ENCODE measurements around the gene TF.

The TF gene

DNA sequence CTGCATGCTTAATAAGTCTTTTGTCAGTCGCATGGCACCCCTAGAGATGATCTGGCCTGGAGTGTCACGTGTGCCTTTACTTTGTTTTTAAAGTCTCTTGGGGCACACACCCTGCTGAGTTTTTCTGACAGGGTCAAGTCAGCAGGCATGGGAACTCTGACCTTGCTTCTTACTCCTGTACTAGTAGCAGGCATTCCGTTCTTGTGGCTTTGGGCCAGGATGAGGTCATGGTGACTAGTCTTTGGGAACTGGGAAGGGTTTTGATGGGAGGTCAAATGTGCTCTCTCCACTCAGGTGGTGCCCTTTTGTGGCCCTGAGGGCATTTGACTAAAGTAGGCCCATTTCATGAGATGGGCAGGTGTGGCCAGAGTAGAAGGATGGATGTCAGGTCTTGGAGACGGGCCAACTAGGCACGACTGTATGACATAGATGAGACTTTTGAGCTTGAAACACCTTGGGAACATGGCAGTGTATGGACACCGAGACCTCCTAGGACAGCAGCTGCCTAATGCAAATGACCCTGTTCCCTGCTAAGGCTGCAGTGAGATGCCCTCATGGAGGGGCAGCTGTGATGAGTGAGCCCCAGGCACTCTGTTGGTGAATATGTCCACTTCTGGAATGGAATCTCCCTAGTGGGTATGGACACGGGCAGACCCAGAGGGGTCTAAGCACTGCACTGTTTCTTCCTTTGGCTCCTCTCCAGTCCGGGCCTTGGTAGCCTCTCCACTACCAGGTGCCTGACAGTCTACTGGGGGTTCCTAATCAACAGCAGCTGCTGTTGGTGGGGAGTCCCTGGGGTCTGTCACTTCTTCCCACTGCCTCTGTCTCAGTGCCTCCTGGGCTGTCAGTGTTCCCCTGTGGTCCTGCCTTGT lies 75.8 kb downstream of the TF start:
- Histone ChIP-seq H3K36me3 (ENCODE audit: control insufficient read depth in 2 of 2, insufficient read depth in 1 of 2, low read length in 2 of 2) (peaks cover 13 to 88% of the 10 kb centered on the region in 2 experiments; a peak in 2 of 3 replicates), H3K27ac (ENCODE audit: extremely low read depth, low read depth, low read length) (no peak overlapping the region), H3K4me1 (ENCODE audit: control insufficient read depth, insufficient read depth, low read length) (no peaks in the 10 kb centered on the region), H3K9me3 (ENCODE audit: control insufficient read depth, insufficient read depth, low read depth, low read length) (no peaks in the 10 kb centered on the region), H3K4me3 (ENCODE audit: low read depth, low read length) (no peak overlapping the region)
- ChIA-PET POLR2A (no interaction called here), CTCF (interaction anchor here (0.7 to 5.8 kb wide), 3 partner anchors 73 to 390 kb away, joined by 4 to 45 read pairs (median 12); no protein-coding TSS in a partner anchor)
- TF ChIP-seq, protein P1, sequence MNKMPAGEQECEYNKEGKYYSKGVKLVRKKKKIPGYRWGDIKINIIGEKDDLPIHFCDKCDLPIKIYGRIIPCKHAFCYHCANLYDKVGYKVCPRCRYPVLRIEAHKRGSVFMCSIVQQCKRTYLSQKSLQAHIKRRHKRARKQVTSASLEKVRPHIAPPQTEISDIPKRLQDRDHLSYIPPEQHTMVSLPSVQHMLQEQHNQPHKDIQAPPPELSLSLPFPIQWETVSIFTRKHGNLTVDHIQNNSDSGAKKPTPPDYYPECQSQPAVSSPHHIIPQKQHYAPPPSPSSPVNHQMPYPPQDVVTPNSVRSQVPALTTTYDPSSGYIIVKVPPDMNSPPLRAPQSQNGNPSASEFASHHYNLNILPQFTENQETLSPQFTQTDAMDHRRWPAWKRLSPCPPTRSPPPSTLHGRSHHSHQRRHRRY (tag by site-specific recombination; IDR thresholded peaks at IDR 0.05): no peak
- TF ChIP-seq BCL11A (tag by site-specific recombination; IDR thresholded peaks at IDR 0.05; ENCODE audit: low read depth) (no peak), OSR2 (tag by site-specific recombination; IDR thresholded peaks at IDR 0.05) (0 out of 2 replicates have a peak, but pooled peaks have one; percentile 49), ZNF629 (tag by site-specific recombination; IDR thresholded peaks at IDR 0.05) (no peak), ZNF10 (tag by site-specific recombination; IDR thresholded peaks at IDR 0.05) (no peak)
- TF ChIP-seq, protein P2, sequence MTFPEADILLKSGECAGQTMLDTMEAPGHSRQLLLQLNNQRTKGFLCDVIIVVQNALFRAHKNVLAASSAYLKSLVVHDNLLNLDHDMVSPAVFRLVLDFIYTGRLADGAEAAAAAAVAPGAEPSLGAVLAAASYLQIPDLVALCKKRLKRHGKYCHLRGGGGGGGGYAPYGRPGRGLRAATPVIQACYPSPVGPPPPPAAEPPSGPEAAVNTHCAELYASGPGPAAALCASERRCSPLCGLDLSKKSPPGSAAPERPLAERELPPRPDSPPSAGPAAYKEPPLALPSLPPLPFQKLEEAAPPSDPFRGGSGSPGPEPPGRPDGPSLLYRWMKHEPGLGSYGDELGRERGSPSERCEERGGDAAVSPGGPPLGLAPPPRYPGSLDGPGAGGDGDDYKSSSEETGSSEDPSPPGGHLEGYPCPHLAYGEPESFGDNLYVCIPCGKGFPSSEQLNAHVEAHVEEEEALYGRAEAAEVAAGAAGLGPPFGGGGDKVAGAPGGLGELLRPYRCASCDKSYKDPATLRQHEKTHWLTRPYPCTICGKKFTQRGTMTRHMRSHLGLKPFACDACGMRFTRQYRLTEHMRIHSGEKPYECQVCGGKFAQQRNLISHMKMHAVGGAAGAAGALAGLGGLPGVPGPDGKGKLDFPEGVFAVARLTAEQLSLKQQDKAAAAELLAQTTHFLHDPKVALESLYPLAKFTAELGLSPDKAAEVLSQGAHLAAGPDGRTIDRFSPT (tag by site-specific recombination; IDR thresholded peaks at IDR 0.05): peak; percentile 42; the same call in 1 of the 2 replicates

DNA sequence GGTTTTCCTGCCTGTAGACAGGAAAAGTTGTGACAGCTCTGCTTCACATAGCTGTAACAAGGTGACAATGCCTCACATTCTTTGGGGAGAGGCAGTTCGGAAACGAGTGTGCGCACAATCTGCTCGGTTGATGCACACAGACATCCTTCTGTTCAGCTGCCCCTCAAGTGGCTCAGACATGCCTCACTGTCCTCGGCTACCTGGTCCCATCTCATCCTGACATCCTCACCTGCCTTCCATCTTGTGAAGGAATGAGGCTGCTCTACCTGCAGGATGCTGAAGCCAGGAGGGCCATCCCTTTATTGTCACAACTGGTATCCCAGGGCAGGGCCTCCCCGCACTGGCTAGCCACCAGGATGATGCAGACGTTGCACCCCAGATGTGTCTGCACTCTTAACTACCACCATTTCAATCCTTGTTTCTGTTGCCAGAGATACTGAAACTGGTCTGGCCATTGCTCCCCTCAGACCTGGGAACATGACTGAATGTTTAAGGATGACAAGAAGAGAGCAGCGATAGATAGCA lies 78.8 kb downstream of the TF start:
- POLR2A ChIA-PET: no interaction called here
- Histone ChIP-seq H3K27ac (ENCODE audit: extremely low read depth, low read depth, low read length) (no peak overlapping the region), H3K4me3 (ENCODE audit: low read depth, low read length) (no peak overlapping the region), H3K4me1 (ENCODE audit: control insufficient read depth, insufficient read depth, low read length) (no peaks in the 10 kb centered on the region), H3K9me3 (ENCODE audit: control insufficient read depth, insufficient read depth, low read depth, low read length) (no peaks in the 10 kb centered on the region), H3K36me3 (ENCODE audit: control insufficient read depth in 2 of 2, insufficient read depth in 1 of 2, low read length in 2 of 2) (peaks cover 7 to 69% of the 10 kb centered on the region in 2 experiments; a peak in 2 of 3 replicates)
- TF ChIP-seq ZNF132 (tag by site-specific recombination; IDR thresholded peaks at IDR 0.05; ENCODE audit: borderline replicate concordance): no peak
- CTCF ChIA-PET: no interaction called here

DNA sequence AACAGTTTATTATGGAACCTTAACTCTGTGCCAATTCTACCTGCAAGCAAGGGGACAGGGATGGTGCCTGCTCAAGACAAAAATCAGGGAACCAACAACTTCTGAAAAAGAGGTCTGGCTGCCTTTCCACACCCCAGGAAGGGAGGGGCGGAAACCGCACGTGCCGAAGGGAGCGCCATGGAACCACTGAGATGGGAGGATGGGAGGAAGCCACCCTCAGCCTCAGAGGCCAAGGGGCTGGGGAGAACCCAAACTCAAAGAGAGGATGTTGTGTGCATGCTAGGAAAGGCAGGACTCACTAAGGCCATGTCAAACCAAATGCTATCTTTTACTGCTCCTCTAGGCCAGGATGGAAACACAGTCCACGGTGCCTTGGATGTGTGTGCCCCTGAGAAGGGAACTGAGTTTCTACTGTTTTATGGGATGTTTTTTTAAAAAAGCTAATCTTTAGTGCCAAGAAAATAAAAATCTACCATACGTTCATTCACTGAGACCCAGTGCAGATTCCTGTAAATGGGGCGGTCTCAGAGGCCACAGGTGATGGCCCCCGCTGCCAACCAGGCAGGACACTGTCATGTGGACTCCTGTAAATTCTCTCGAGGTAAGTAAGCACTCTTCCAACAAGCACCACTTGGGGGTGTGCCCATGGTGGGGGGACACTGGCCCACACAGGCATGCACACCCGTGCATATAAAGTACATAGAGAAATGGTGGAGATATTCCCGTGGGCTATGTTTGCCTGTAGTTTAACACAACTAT lies 80.0 kb downstream of the TF start:
- Histone ChIP-seq H3K27ac (ENCODE audit: extremely low read depth, low read depth, low read length) (no peak overlapping the region), H3K36me3 (ENCODE audit: control insufficient read depth in 2 of 2, insufficient read depth in 1 of 2, low read length in 2 of 2) (peaks cover 0 to 57% of the 10 kb centered on the region in 2 experiments; a peak in 1 of 3 replicates), H3K4me1 (ENCODE audit: control insufficient read depth, insufficient read depth, low read length) (no peaks in the 10 kb centered on the region), H3K4me3 (ENCODE audit: low read depth, low read length) (no peak overlapping the region), H3K9me3 (ENCODE audit: control insufficient read depth, insufficient read depth, low read depth, low read length) (no peaks in the 10 kb centered on the region)
- ChIA-PET CTCF (no interaction called here), POLR2A (no interaction called here)
- no peak for TF ChIP-seq ZNF175 (tag by site-specific recombination; IDR thresholded peaks at IDR 0.05)
- no peak for TF ChIP-seq SCRT1 (tag by site-specific recombination; IDR thresholded peaks at IDR 0.05; ENCODE audit: borderline replicate concordance)

DNA sequence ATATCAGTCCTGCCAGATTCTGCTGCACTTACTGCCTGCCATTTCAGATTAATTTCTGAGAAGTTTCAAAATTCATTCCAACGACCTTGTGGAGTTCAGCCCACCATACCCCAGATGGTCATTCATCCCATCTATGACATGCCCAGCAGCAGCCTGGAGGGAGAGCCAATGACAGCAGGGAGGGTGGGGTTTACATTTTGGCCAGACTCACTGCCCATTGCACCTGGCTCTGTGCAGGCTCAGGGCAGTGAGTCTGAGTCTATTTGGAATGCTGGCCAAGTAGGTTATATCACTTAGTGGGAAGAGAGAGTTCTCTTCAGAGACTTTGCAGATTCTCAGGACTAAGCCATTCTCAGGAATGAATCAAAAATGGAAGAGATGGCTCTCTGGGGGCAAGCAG lies 80.9 kb downstream of the TF start:
- ChIA-PET POLR2A (no interaction called here), CTCF (interaction anchor here (0.5 kb wide), 1 partner anchor 165 kb away, joined by 3 read pairs; no protein-coding TSS in a partner anchor)
- no peaks in the 10 kb centered on the region for H3K9me3 ChIP-seq (ENCODE audit: control insufficient read depth, insufficient read depth, low read depth, low read length)
- H3K27ac ChIP-seq (ENCODE audit: extremely low read depth, low read depth, low read length): no peak overlapping the region
- peaks cover 0 to 54% of the 10 kb centered on the region in 2 experiments; a peak in 1 of 3 replicates for H3K36me3 ChIP-seq (ENCODE audit: control insufficient read depth in 2 of 2, insufficient read depth in 1 of 2, low read length in 2 of 2)
- H3K4me3 ChIP-seq (ENCODE audit: low read depth, low read length): no peak overlapping the region
- no peaks in the 10 kb centered on the region for H3K4me1 ChIP-seq (ENCODE audit: control insufficient read depth, insufficient read depth, low read length)
- no peak for TF ChIP-seq KLF7 (tag by site-specific recombination; IDR thresholded peaks at IDR 0.05; ENCODE audit: borderline replicate concordance)
- no peak for TF ChIP-seq IKZF3 (tag by site-specific recombination; IDR thresholded peaks at IDR 0.05)
- no peak for TF ChIP-seq ZNF138 (tag by site-specific recombination; IDR thresholded peaks at IDR 0.05; ENCODE audit: borderline replicate concordance)
- TF ChIP-seq ZNF660 (tag by site-specific recombination; IDR thresholded peaks at IDR 0.05): no peak
- TF ChIP-seq ZIC2 (tag by site-specific recombination; IDR thresholded peaks at IDR 0.05): no peak
- TF ChIP-seq, protein P3, sequence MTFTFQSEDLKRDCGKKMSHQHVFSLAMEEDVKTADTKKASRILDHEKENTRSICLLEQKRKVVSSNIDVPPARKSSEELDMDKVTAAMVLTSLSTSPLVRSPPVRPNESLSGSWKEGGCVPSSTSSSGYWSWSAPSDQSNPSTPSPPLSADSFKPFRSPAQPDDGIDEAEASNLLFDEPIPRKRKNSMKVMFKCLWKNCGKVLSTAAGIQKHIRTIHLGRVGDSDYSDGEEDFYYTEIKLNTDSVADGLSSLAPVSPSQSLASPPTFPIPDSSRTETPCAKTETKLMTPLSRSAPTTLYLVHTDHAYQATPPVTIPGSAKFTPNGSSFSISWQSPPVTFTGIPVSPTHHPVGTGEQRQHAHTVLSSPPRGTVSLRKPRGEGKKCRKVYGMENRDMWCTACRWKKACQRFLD (tag by site-specific recombination; IDR thresholded peaks at IDR 0.05): no peak
- no peak for TF ChIP-seq ZNF366 (tag by site-specific recombination; conservative IDR thresholded peaks at IDR 0.05)
- TF ChIP-seq, protein P4, sequence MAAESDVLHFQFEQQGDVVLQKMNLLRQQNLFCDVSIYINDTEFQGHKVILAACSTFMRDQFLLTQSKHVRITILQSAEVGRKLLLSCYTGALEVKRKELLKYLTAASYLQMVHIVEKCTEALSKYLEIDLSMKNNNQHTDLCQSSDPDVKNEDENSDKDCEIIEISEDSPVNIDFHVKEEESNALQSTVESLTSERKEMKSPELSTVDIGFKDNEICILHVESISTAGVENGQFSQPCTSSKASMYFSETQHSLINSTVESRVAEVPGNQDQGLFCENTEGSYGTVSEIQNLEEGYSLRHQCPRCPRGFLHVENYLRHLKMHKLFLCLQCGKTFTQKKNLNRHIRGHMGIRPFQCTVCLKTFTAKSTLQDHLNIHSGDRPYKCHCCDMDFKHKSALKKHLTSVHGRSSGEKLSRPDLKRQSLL (tag by site-specific recombination; IDR thresholded peaks at IDR 0.05): no peak
- TF ChIP-seq ZNF670 (tag by site-specific recombination; IDR thresholded peaks at IDR 0.05; ENCODE audit: low read depth): no peak
- no peak for TF ChIP-seq KLF16 (tag by site-specific recombination; IDR thresholded peaks at IDR 0.05)
- TF ChIP-seq ZSCAN16 (tag by site-specific recombination; IDR thresholded peaks at IDR 0.05): no peak

All from HEK293 (cell line).